Fibroblast of skin of abdomen (primary cell): Measurements from ENCODE around the gene TMEM132D.
"Not testable (repeated sequence)": the region's sequence is repeated elsewhere in the genome, so short reads cannot be mapped to it uniquely, and the experiment has no call there.

ENCODE experiments used
- DNase-seq: peaks from one replicate; pipeline ENCODE4 v3.0.0-alpha.2; 2013

The TMEM132D gene

DNA sequence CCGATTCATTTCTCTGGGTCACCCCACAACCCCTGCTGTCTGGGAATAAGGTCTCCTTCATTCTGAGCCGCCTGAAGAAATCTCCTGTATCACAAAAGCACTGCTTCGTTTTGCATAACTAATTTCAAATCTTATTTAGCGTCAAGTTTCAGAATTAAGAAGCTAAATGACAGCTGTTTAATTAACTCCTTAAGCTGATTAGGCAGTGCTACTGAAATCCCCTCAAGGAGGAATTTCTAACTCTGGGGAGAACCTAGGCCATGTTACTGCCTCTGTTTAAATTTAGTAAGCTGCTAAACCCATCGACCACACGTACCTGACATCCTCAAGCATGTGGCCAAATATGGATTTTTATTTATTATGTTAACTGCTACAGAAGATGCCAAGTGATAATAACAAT lies 677.0 kb downstream of the TMEM132D start:
- DNase-seq, result no peak

DNA sequence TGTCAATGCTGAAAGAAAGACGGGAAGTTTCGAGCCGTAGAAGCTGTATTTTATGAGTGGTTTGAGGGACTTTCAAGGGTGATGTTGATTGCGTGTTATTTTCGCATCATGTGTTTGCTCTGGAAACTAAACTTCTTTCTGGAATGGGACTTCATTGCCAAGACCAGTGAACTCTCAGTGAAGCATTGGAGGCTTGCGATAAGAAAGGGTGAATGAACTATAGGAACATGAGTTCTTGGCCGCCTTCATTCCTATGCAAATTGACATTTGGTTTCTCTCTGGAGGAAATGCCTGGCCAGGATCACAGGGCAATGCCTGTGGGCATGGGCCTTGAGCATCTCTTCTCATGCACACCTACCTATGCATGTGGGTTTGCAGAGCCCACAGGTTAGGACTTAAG lies 677.8 kb downstream of the TMEM132D start:
- DNase-seq, result no peak

DNA sequence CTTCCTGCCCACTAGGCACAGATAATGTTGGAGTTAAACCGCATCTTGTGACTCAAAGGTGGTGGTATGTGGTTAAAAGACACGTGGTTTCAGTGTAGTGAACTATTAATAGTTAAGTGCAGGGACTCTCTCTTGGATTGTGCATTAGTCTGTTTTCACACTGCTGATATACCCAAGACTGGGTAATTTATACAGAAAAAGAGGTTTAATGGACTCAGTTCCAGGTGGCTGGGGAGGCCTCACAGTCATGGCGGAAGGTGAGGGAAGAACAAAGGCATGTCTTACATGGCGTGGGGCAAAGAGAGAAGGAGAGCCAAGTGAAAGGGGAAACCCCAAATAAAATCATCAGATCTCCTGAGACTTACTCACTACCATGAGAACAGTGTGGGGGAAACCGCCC lies 688.3 kb downstream of the TMEM132D start:
- DNase-seq, result no peak

DNA sequence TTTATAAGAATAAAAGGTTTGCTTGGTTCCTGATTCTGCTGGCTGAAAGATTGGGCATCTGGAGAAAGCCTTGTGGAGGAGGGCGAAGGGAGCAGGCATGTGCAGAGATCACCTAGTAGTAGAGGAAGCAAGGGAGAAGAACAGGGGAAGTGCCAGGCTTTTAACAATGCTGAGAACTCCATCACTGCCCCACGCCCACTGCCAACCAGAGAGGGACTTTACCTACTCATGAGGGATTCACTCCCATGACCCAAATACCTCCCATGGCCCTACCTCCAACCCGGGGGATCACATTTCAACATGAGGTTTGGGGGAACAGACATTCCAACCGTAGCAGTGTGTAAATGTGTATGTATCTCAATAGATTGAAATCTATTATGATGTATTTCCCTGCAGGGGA lies 690.3 kb downstream of the TMEM132D start:
- no peak for DNase-seq

DNA sequence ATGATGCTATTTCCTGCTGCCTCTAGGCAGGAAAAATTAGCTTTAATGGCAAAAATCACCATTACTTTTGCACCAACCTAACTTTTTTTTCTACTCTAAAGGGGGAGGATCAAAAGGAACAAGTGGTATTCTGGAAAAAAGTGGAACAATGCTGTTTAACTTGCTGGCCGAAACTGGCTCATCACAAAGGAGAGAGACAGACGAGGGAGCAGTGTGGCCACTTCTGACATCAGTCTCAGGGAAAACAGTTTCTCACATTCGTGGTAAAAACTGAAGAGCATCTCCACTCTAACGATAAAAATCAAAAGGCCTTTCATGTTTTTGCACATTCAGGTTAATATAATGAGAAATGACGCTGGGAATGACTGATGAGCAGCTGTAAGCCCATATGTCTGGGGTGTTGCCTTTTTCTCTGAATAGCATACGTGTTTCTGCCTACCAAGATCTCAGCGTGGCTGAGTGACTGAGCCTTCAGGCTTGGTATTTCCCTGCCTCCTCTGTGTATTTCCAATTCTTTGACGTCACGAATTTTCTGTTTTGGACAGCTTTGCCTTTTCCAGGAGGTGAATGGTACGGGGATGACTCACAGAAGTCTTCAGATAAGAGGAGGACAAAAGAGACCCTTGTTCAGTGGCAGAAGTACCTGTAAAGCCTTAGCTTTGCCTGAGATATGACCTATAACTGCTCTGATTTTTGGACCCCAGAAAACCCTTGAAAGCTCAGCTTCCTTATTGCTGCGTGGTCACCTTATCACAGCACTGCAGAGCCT lies 691.8 kb downstream of the TMEM132D start:
- no peak for DNase-seq

DNA sequence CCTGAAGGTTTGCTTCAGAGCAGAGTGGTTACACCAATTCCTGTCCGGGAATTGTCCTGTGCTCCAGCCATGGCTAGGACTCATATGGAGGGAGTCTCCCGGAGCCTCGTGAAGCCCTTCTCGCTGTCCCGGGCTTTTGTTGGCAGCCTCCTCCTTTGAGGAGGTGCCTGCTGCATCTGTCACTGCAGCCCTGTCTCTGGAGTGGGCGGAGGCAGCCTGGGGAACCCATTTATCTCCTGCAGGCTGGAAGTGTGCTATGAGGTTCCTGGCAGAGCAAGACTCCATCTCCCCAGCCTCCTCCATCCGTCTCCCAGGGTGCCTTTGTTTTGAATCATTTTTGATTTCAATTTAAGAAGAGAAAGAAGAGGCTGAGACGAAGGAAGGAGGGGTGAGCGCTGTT lies 695.3 kb downstream of the TMEM132D start:
- no peak for DNase-seq

DNA sequence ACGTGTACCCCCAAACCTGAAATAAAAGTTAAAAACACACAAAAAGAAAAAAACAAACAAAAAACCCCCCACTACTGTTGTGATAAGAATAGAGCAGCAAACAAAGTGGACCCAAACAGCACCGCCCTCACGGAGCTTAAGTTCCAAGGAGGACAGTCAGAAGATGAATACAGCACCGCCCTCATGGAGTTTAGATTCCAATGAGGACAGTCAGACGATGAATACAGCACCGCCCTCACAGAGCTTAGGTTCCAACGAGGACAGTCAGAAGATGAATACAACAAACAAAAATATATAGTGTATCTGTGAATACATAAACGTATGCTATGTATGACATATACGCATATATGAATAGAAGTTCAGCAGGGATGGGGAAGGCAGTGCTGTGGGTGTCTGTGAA lies 696.7 kb downstream of the TMEM132D start:
- DNase-seq, result no peak

DNA sequence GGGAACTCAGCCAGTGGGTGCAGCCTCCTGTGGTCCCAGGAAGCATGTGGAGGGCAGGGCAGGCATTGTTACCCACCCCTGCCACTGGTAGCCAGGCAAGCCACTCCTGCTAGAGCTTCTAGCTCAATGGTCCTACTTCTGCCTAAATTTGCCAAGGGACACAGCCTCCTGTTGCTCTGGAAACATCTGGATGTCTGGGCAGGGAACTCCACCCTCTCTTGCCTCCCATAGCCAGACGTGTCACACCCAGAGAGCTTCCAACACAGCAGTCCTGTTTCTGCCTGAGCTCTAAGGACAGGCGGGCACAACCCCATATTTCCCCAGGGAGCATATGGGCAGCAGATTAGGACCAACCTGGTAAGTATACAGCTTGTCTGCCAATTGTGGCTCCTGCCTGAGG lies 700.4 kb downstream of the TMEM132D start:
- DNase-seq, result no peak

DNA sequence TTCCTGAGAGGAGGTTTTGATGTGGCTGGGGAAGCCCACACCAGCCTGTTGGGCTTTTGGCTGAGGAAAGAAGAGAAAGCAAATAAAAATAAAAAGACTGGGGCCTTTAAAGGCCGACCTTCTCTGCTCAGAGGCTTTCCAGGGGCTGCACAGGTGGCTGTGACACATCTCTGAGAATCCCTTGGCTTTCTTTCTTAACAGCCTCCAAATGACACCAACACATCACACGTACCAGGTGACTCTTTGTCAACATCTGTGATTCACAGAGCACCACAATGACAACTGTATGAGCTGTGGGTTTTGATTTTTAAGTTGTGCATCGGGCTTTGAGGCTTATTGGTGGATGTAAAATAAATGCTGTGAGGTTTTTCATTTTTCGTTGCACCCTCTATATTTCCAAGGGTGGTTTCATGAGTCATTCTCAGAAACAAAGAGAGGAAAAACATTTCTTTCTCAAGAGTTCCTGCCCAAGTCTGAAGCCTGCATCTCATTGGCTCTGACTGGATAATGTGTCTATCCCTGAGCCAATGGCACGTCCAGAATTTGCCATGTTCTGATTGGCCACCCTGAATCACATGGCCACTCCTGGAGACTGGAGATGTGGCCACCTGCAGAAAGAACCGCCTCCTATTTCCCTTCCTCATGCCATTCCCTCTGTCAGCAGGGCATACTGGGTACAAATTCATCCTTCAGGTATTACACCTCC lies 701.6 kb downstream of the TMEM132D start:
- no peak for DNase-seq

DNA sequence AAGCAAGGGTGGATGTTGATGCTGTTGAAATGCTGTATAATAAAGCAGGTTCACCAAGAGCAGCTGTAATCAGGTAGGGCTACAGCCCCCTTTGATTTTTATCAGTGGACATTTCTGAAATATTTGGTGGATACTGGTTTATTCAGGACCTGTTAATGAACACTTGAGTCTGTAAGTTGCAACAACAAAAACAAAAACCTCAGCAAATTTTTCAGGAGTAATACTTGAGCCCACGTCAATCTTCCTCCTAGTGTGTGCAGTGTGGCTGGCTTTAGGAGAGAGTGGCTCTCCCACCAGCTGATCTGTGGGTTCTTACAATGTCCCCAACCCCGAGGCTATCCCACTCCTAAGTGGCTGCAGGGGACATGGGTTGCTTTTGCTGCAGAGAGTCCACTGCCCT lies 702.8 kb downstream of the TMEM132D start:
- no peak for DNase-seq

DNA sequence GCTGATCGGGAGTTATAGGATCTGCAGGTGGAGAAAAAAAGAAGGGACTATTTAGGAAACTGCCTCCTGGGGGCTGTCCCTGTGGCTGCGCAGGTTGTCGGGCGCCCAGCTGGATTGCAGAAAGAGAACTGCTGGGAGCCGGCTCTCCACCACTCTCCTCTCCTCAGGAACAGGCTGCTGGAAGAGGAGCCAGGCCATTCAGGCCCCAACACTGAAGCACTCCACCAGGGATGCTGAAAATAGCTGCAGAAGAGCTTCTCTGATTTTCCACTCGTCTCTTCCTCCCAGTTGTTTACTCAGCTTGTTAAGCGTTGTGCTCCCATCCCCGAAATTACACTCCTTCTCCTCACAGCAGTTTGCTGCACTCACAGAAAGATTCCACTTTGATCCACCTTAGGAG lies 703.2 kb downstream of the TMEM132D start:
- DNase-seq, result no peak

DNA sequence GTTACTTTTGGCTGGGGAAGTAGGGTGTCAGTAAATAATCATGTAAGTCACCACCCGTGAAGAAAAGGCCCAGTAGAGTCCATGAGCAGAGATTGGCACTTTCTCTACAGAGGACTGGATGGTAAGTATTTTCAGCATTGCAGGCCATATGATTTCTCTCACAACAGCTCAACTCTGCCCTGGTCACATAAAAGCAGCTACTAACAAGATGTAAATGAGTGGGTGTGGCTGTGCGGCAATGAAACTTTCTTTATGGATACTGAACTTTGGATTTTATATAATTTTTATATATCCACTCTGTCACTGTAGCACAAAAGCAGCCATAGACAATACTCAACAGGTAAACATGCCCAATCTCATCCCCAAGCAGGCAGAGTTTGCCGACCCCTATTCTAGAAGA lies 706.9 kb downstream of the TMEM132D start:
- no peak for DNase-seq

DNA sequence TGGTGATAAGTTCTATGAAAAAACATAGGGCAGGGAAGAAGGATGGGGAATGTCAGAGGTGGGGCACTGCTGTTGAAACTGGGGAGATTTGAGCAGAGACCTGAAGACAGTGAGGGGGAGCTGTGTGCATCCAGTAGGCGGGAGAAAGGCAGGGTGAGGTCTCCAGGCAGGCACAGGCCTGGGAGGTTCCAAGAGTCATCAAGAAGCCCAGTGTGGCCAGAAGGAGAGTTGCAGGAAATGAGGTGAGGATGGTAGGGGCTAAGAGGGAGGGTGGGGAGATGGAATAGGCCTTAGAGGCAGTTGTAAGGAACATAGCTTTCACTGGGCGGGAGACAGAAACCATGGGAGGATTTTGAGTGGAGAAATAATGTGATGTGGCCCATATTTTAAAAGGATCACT lies 708.7 kb downstream of the TMEM132D start:
- DNase-seq, result no peak

DNA sequence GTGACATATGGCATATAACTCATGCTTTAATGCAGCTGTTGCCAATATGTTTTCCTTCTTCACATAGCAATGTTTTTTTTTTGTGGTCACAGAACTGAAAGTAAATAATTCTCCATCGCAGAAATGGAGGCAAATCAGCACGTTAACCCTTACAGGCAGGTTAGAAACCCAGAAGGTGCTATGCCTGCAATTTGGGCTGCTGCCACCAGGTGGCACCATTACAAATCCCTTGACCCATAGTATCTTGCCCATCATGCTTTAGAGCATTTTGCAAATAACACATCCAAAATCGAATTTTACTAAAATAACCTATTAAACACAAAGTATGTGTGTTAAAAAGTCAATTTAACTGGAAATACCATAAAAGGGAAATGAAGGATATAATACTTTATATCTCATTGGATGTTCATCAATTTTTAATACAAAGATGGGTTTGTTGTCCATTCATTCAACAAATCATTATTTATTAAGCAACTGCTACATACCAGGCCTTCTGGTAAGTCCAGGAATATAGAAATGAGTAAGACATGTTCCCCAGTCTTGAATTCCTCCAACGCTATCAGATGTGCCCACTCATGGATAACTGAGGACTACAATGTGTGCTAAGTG lies 710.5 kb downstream of the TMEM132D start:
- DNase-seq, result no peak

DNA sequence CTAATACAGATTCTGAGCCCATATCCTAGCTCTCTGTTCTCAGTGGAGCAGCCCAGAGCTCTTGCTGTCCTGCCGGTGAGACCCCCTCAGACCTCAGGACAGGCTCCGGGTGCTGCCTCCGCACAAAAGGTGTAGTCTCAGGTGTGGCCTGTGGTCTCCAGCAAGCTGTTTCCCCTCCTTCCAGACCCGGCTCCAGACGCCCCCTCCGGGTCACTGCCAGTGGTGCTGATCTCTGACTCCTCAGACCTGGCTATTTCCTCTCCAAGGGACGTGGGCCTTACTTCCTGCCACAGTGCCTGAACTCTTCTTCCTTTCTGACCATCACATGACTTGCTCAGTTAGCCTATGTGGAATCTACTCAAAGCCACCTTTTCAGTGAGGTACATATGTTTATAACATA lies 713.0 kb downstream of the TMEM132D start:
- DNase-seq, result no peak

DNA sequence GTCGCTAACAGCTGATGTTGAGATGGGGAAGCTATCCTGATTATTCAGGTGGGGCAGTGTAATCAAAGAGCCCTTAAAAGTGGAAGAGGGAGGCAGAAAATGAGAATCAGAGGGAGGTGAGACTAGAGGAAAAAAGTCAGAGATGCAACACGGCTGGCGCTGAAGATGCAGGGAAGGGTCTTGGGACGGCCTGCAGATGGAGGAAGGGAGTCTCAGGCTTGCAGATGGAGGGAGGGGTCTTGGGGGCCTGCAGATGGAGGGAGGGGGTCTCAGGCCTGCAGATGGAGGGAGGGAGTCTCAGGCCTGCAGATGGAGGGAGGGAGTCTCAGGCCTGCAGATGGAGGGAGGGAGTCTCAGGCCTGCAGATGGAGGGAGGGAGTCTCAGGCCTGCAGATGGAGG lies 713.9 kb downstream of the TMEM132D start:
- not testable (repeated sequence) for DNase-seq

DNA sequence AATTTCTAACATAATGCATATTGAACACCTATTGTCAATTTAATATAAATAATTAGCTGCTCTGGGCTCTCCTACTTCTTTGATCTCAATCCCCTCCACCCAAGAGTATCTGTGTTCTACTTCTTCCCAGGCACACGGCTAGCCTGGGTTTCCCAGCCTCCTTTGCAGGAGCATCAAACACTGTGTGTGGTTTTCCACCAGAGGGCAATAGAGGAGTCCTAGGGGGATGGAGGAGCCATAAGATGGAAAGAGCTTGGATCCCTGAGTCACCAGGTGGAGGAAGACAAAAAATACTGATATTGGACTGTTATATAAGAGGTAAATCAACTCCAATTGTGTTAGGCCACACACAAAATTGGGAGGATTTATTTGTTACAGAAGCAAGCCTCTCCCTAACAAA lies 716.9 kb downstream of the TMEM132D start:
- DNase-seq, result no peak

DNA sequence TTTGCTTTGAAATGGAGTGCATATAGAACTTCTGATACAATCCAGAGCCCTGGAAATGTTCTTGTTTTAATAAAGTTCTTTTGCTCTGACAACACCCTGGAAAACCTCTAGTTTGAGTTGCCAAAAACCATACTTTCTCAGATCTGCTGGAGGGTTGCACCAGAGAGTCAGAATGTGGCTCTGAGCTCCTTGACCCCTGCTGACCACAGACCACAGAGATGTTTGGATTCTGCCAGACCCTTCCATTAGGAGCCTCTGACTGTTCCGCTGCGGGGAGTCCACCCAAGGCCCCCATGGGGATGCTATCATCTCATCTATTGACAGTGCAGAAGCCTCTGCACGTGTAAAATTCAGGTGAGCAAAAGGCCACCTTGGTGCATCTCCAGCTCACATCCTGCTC lies 718.0 kb downstream of the TMEM132D start:
- no peak for DNase-seq

DNA sequence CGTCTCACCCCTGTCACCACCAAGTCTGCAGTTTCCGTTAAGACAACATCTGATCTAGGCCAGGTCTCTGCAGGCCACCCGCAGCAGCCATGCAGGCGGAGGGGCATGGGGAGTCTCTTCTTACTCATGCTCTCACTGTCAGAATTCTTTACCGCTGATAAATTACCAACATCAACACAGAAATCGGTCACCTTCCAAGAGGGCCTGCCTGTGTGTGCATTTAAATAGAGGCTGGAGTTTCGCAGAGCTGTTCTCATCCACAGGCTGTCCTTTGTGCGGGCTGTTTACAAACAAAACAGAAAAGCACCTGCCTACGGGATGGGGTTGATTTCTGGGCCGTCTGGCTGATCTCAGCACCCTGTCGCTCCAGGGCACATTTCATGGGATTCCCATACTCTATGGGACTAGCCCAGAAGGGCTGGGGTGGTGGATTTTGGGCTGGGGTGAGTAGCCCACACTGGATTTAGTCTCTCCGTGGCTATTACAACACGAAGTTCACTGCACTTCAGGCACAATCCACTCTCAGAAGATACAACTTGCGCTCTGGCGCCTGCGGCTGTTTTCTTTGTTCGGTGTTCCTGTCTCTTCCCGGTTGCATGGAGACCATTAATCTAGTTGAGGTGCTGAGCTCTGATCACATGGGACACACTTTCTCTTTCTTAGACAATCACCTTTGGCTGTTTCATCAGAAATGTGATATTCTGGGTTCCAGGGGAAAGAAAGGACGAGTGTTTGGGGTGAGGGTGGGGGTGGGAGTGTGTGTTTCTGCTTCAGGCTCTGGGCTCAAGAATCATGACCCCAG lies 719.5 kb downstream of the TMEM132D start:
- DNase-seq, result no peak

DNA sequence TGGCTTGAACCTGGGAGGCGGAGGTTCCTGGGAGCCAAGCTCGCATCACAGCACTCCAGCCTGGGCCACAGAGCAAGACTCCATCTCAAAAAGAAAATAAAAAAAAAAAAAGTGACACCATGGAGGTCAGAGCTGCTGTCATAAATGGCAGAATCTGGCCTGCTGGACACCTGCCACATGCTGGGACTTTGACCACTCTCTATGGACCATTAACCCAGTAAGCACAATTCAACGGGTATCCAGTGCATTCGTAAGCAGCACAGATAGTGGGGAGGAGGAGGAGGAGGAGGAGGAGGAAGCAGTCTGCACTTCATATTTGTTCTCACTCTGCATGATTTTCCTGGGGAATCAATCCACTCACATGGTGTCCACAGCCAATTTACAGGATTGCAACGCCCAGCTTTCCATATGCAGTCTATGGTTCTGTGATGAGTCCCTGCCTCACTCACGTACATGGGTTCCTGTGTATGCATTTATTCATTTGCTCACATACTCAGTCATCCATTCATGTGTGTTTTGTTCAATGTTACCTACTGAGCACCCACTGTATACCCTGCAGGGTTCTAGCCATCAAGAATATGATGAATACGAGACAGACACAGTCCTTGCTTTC lies 723.8 kb downstream of the TMEM132D start:
- DNase-seq, result no peak

DNA sequence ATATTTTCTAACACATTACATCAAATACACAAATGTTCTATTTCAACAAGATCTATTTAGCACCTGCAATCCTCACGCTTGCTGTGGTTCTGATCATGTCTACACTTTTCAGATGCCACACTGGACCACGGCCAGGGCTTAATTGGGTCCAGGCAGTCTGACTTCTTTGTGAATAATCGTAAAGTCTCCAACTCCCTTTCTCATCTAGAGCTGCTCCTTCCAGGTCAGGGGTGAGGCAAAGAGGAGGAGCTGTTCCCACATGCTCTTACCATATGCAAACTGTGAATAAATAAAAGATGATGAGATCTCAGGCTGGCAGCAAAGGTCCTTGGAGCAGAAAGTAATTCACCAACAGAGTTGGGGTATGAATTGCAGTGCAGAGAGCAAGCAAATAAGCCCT lies 733.9 kb downstream of the TMEM132D start:
- no peak for DNase-seq

DNA sequence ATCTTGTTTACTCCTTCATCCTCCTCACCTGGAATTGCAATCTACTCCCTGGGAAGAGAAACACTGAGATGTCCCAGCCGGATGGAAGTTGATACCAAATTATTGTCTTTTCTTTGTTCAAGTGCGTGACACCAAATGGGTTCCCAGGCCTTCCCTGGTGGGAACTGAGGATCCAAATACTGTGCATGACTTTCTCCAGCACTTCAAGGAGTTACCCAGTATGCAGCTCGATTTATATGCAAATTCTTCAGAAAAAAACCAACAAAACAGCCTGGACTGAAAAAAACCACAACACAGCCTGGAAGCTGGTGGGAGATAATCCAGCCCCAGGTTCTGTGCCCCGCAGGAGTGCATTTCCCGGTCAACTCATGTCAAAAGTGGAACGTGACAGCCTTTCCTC lies 740.0 kb downstream of the TMEM132D start:
- no peak for DNase-seq

DNA sequence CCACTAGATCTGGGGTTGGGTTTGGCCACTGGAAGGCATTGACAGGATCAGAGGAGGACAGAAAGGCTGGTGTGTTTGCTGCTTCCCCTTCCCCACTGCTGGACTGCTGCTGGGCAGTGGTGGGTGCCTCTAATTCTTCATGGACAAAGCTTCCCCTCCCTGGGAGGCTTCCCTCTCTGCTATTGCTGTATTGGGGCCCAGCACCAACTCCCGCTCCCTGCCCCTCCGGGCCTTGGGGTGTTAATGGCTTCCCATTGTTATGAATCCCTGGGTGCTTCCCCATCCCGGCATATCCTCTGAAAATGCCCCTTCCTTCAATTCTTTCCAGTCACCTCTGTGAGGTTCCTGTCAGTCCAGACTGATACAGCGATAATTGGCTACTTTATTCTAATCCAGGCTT lies 740.4 kb downstream of the TMEM132D start:
- no peak for DNase-seq
